GM23338 (cell line): ENCODE data around the gene ZNF277.

Source experiments
- CREB1 ChIP-seq: fragments of 250-450 bp; sonication (Bioruptor Pico); IDR thresholded peaks from 2 replicates; pipeline ENCODE4 v1.5.0; 2020; ENCODE audit warnings: low read depth, mild to moderate bottlenecking, moderate library complexity
- CTCF ChIP-seq, 2 experiments: fragments of 200-600 bp in 1 of 2; sonication (generic) in 1 of 2; conservative IDR thresholded peaks; 2 replicates each; pipeline versions ENCODE4 v1.5.1 to v1.6.1; 2016 to 2017; ENCODE audit warnings: antibody characterized with exemption in 2 of 2, low read depth in 2 of 2, mild to moderate bottlenecking in 2 of 2, moderate library complexity in 1 of 2
- EZH2 ChIP-seq: fragments of 200-600 bp; sonication (generic); IDR thresholded peaks from one replicate; pipeline ENCODE4 v1.8.0; 2017; ENCODE audit warnings: antibody characterized with exemption, mild to moderate bottlenecking, low read depth; ENCODE audit not compliant: unreplicated experiment
- EZH2phosphoT487 ChIP-seq: fragments of 200-600 bp; sonication (generic); IDR thresholded peaks from one replicate; pipeline ENCODE4 v1.8.1; 2018; ENCODE audit warnings: antibody characterized with exemption; ENCODE audit not compliant: unreplicated experiment
- POLR2AphosphoS5 ChIP-seq: IDR thresholded peaks from 2 replicates; pipeline ENCODE4 v1.6.1; 2016; ENCODE audit warnings: antibody characterized with exemption, low read depth
- REST ChIP-seq: IDR thresholded peaks from one replicate; pipeline ENCODE4 v1.6.1; 2018; ENCODE audit warnings: antibody characterized with exemption; ENCODE audit not compliant: unreplicated experiment
- ZNF331 ChIP-seq: fragments of 250-450 bp; sonication (Bioruptor Pico); IDR thresholded peaks from 2 replicates; pipeline ENCODE4 v1.5.0; 2020; ENCODE audit warnings: low read depth, mild to moderate bottlenecking, moderate library complexity

GRCh38 chr7:112162142-112162766 is 44.2 kb upstream of the ZNF277 start:
- TF ChIP-seq CTCF (conservative IDR thresholded peaks at IDR 0.05; ENCODE audit: low read depth in 2 of 2) (no peak), EZH2 (no peak), EZH2phosphoT487 (no peak), CREB1 (CRISPR knock-in tag) (peak; percentile 15; the same call in 1 of the 2 replicates), POLR2AphosphoS5 (no peak), REST (no peak), ZNF331 (no peak)
